Glutamatergic neuron (in vitro differentiated cells): ENCODE results near the gene ZNF581. TPM values are rescaled to one million over a fixed set of nuclear protein-coding genes. Genes with fewer than 3 reads are reported as not detected.

ENCODE experiments used
- DNase-seq: peaks from one replicate; pipeline ENCODE4 v3.0.0; 2022
- H3K27ac Mint-ChIP-seq: one replicate; pipeline ENCODE4 v1.8.0; 2020; ENCODE audit warnings: mild to moderate bottlenecking, mixed read lengths, inconsistent platforms; ENCODE audit not compliant: unreplicated experiment
- H3K27me3 Mint-ChIP-seq: one replicate; pipeline ENCODE4 v1.8.0; 2020; ENCODE audit warnings: mild to moderate bottlenecking, moderate library complexity, mixed read lengths, inconsistent platforms; ENCODE audit not compliant: unreplicated experiment
- H3K36me3 Mint-ChIP-seq: one replicate; pipeline ENCODE4 v1.8.0; 2020; ENCODE audit warnings: mild to moderate bottlenecking, mixed read lengths, inconsistent platforms; ENCODE audit not compliant: unreplicated experiment
- H3K4me1 Mint-ChIP-seq: one replicate; pipeline ENCODE4 v1.8.0; 2020; ENCODE audit warnings: mild to moderate bottlenecking, low read depth, mixed read lengths, inconsistent platforms; ENCODE audit not compliant: unreplicated experiment
- H3K4me3 Mint-ChIP-seq: one replicate; pipeline ENCODE4 v1.8.0; 2020; ENCODE audit warnings: mild to moderate bottlenecking, mixed read lengths, inconsistent platforms; ENCODE audit not compliant: unreplicated experiment
- H3K9me3 Mint-ChIP-seq: one replicate; pipeline ENCODE4 v1.8.0; 2020; ENCODE audit warnings: mild to moderate bottlenecking, moderate library complexity, mixed read lengths, inconsistent platforms; ENCODE audit not compliant: unreplicated experiment
- total RNA-seq: library from RNA; stranded (reverse); fragmentation: NEBNext Ultra II Directional; extraction: Animal tissue kit (Norgen Biotek cat#: 25700); gene quantifications from one replicate; pipeline ENCODE4 v1.2.1, GENCODE V29; 2021; ENCODE audit not compliant: unreplicated experiment
- TF ChIP-seq, protein P1 (sequence below): fragments of 200-600 bp; sonication (generic); IDR thresholded peaks from one replicate; pipeline ENCODE4 v1.5.0; 2021; ENCODE audit not compliant: partially characterized antibody, unreplicated experiment

ZNF581 gene
- total RNA-seq, 1 donor from 2014 or later = 31.0 TPM

DNA sequence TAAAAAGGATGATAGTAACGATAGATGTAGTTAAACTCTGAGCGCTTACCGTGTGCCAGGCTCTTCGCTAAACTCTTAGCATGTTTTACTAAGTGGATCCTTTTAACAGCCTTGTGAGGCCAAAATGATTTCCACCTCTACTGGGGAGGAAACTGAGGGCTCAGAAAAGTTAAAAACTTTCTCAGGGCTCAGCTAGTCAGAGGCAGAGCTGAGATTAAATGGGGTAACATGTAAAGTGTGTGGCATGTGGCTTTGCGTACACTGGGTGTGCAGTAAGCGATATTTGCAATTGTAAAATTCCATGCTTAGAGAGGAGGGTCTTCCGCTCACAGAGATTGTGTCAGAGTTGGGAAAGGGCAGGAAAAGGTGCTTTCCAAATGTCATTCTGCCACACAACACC lies 13.1 kb downstream of the ZNF581 start:
- peaks cover 11% of the 10 kb centered on the region for H3K27me3 Mint-ChIP-seq
- H3K27ac Mint-ChIP-seq = no peak overlapping the region
- no peak for DNase-seq
- TF ChIP-seq, protein P1, sequence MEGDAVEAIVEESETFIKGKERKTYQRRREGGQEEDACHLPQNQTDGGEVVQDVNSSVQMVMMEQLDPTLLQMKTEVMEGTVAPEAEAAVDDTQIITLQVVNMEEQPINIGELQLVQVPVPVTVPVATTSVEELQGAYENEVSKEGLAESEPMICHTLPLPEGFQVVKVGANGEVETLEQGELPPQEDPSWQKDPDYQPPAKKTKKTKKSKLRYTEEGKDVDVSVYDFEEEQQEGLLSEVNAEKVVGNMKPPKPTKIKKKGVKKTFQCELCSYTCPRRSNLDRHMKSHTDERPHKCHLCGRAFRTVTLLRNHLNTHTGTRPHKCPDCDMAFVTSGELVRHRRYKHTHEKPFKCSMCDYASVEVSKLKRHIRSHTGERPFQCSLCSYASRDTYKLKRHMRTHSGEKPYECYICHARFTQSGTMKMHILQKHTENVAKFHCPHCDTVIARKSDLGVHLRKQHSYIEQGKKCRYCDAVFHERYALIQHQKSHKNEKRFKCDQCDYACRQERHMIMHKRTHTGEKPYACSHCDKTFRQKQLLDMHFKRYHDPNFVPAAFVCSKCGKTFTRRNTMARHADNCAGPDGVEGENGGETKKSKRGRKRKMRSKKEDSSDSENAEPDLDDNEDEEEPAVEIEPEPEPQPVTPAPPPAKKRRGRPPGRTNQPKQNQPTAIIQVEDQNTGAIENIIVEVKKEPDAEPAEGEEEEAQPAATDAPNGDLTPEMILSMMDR = no peak
- no peaks in the 10 kb centered on the region for H3K36me3 Mint-ChIP-seq
- H3K4me1 Mint-ChIP-seq = peaks cover 20% of the 10 kb centered on the region
- H3K4me3 Mint-ChIP-seq = peak overlapping the region; percentile 97
- peaks cover 19% of the 10 kb centered on the region for H3K9me3 Mint-ChIP-seq

DNA sequence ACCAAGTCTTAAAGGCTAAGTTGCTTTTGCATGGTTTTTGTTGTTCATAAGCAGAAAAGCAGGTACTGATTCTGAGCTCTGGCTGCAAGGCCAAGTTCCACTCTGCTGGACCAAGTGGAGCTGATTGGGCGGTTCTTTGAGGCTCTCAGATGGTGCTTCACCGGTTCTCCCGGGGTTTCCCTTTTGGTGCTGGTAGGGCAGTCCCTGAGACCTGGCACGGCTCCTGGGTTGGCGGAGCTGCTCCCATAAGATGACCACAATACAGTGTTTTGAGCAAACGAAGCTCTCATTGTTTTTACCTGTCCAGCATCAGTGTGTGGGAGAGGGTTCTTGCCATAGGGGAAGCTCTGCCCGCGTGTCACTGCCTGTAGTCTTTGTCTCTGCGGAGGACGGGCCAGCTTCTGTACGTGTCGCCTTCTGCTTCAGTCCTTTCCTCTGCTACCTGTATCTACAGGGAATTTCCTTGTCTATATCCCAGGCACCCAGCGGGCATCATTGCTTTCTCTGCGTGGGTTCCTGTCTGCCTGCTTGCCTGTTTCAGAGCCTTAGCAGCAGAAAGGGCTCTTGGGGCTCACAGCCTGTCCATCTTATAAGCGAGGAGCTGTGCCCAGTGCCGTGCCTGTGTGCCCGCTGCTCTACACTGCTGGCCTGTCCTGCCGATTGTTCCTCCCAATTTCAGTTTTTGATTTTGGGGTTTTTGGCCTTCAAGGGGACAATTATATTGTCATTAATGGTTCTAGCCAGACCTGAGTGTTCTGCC lies 13.7 kb downstream of the ZNF581 start:
- DNase-seq = no peak
- Mint-ChIP-seq H3K27ac (peak overlapping the region; percentile 81), H3K4me1 (peaks cover 20% of the 10 kb centered on the region), H3K4me3 (peak overlapping the region; percentile 97), H3K36me3 (no peaks in the 10 kb centered on the region), H3K9me3 (peaks cover 19% of the 10 kb centered on the region), H3K27me3 (peaks cover 11% of the 10 kb centered on the region)
- TF ChIP-seq, protein P1 = no peak

DNA sequence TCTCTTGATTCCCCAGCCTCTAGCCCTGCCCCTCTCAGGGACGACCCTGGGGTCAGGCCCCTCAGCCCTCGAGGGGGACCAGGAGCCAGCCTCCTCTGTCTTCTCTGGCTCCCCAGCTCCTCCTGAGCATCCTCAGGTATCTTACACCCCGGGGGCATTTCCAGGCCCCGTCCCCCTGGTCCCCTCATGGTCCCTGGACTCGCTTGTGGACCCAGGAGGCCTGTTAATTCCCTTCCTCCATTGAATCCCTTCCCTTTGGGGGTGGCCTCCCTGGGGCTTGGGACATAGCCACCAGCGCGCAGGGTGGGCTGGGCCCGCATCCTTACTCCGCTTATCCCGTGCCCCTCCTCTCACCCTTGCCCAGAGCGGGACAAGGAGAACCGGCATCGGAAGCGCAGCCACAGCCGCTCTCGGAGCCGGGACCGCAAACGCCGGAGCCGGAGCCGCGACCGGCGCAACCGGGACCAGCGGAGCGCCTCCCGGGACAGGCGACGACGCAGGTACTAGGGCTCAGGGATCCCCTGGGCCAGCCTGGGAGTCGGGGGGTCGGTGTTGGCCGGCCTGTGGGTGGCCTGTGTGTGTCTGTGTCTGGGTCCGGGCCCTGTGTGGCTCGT lies 15.5 kb downstream of the ZNF581 start:
- H3K27ac Mint-ChIP-seq = peak overlapping the region; percentile 84
- peaks cover 20% of the 10 kb centered on the region for H3K4me1 Mint-ChIP-seq
- H3K9me3 Mint-ChIP-seq = peaks cover 19% of the 10 kb centered on the region
- DNase-seq = no peak
- no peaks in the 10 kb centered on the region for H3K36me3 Mint-ChIP-seq
- H3K4me3 Mint-ChIP-seq = peak overlapping the region; percentile 72
- H3K27me3 Mint-ChIP-seq = peaks cover 9% of the 10 kb centered on the region
- TF ChIP-seq, protein P1 = no peak

DNA sequence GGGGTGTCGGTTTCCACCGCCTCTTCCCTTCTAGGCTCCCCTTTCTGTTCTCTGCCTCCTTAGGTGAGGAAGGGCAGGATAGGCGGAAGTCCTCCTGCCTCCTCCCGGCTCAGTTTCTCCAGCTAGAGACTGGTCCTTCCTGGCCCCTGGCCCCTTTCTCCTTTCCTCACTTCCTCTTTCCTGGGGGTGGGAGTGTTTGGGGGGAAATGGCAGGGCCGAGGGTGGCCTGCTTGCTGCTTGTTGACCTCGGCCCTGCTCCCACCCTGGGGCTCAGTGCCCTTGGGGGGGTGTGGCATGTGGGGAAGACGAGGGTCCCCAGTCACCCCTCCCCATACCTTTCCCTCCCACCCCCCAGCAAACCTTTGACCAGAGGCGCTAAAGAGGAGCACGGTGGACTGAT lies 16.4 kb downstream of the ZNF581 start:
- Mint-ChIP-seq H3K9me3 (peaks cover 14% of the 10 kb centered on the region), H3K4me3 (peak overlapping the region; percentile 72), H3K4me1 (peaks cover 20% of the 10 kb centered on the region), H3K27ac (peak overlapping the region; percentile 84), H3K27me3 (peaks cover 2% of the 10 kb centered on the region), H3K36me3 (no peaks in the 10 kb centered on the region)
- TF ChIP-seq, protein P1 = no peak
- DNase-seq = no peak

DNA sequence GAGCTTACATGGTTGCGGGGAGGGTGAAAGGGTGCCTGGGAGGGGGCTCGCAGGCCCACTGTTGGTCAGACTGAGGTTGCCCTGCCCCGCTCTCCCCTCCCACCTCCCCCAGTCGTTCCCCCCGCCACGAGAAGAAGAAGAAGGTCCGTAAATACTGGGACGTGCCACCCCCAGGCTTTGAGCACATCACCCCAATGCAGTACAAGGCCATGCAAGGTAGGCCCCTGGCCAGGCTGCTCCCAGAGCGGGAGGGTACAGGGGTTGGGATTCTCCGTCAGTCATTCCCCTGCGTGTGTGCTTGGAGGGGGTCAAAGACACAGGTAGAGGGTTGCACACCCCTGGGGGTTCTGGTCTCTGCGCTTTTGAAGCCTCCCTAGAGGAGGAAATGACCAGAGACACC lies 17.0 kb downstream of the ZNF581 start:
- Mint-ChIP-seq H3K4me1 (peaks cover 20% of the 10 kb centered on the region), H3K27ac (no peak overlapping the region), H3K36me3 (no peaks in the 10 kb centered on the region), H3K27me3 (peaks cover 2% of the 10 kb centered on the region), H3K9me3 (peaks cover 14% of the 10 kb centered on the region), H3K4me3 (no peak overlapping the region)
- TF ChIP-seq, protein P1 = no peak
- no peak for DNase-seq
